PC-9 (cell line): ENCODE results near the gene KRT34.

Experiments used
- CTCF ChIP-seq: fragments of 200-600 bp; sonication (generic); conservative IDR thresholded peaks from 2 replicates; pipeline ENCODE4 v1.6.1; 2017; ENCODE audit warnings: mixed run types, antibody characterized with exemption, mild to moderate bottlenecking, moderate library complexity
- EZH2 ChIP-seq: fragments of 200-600 bp; sonication (generic); IDR thresholded peaks from 2 replicates; pipeline ENCODE4 v1.8.0; 2017; ENCODE audit warnings: antibody characterized with exemption, low read depth

- TF ChIP-seq CTCF: no peak
- TF ChIP-seq EZH2: no peak
Measured at GRCh38 chr17:41360296-41360995, 21.7 kb downstream of the KRT34 start.
